ENCODE results near the gene ATP9B.

DNA sequence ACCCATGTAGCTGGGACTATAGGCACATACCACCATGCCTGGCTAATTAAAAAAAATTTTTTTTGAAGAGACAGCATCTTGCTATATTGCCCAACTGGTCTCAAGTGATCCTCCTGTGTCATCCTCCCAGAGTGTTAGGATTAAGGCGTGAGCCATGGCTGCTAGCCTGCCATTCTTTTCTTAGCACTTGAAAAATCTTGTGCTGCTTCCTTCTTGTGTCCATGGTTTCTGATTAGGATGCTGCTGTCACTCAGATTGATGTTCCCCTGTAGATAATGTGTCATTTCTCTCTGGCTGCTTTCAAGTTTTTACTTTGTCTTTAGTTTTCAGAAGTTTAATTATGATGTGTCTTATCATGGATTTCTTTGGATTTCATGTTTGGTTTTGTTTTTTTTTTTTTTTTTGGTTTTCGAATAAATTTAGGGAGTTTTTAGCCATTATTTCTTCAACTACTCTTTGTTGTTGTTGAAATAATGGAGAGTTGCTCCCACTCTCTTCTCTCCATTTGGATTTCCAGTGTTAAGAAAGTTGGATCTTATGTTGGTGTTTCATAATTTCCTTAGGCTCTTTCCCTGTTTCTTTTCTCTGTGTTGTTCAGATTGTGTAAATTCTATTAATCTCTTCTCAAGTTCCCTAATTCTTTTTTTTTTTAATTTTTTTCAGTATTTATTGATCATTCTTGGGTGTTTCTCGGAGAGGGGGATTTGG, 2.5 kb downstream of the ATP9B start:
- TF ChIP-seq POLR2AphosphoS5 (IDR thresholded peaks at IDR 0.05; ENCODE audit: low read depth, low read length): no peak
- no peak for TF ChIP-seq POLR2A (IDR thresholded peaks at IDR 0.05; ENCODE audit: low read depth, low read length)
- TF ChIP-seq TAF1 (IDR thresholded peaks at IDR 0.05; ENCODE audit: low read depth, low read length): no peak

All from GM12891 (cell line).